Measurements from ENCODE around the gene CFAP100.
A peak's percentile ranks its signal among the peaks of the same experiment; 100 is the strongest.

The CFAP100 gene

DNA sequence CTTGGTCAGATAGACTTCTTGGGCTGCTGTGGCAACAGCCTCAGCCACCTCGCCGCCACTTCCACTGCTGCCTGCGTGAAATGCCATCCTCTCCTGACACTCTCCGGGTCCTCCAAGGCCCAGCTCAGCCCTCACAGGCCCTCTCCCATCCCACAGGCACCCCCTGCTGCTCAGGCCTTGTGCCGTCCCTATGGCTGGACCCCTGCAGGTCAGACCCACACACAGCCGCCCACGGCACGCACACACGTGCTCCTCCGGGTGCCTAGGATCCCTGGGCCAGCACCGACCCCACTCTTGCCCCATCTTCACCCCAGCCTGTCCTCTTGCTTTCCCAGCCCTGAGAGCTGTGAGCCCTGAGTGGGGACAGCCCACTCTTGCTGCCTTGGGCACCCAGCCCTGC lies 19.7 kb downstream of the CFAP100 start:
- intact Hi-C loops (cut with DNase I) = no loop called here
- peak in 5 of 42 donors; percentile 9 to 20 (median 10) for DNase-seq

DNA sequence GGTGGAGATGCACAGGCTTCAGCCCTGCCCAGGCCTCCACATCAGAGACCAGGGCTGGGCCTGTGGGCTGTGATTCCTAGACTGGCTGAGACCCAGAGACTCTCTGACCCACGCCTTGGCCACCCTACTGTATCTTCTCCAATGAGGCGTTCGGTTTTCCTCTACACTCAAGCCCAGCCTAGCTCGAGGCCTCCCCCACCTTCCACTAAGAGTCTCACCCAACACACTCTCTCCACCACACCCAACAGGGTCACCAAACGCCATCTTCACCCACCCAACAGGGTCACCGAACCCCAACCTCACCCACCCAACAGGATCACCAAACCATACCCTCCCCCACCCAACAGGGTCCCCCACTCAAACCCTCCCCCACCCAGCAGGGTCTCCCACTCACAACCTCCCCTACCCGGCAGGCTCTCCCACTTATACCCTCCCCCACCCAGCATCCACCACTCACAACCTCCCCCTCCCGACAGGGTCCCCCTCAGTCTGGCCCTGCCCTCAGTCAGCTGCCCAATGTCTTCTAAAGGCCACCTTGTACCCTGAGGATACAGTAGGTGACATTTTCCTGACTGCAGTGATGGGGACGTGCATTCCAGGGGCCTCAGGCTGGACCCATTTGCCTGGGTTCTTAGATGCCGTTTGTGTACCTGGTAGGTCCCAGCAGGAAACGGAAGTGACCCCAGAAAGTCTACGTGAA lies 20.4 kb downstream of the CFAP100 start:
- intact Hi-C loops (cut with DNase I) = no loop called here

DNA sequence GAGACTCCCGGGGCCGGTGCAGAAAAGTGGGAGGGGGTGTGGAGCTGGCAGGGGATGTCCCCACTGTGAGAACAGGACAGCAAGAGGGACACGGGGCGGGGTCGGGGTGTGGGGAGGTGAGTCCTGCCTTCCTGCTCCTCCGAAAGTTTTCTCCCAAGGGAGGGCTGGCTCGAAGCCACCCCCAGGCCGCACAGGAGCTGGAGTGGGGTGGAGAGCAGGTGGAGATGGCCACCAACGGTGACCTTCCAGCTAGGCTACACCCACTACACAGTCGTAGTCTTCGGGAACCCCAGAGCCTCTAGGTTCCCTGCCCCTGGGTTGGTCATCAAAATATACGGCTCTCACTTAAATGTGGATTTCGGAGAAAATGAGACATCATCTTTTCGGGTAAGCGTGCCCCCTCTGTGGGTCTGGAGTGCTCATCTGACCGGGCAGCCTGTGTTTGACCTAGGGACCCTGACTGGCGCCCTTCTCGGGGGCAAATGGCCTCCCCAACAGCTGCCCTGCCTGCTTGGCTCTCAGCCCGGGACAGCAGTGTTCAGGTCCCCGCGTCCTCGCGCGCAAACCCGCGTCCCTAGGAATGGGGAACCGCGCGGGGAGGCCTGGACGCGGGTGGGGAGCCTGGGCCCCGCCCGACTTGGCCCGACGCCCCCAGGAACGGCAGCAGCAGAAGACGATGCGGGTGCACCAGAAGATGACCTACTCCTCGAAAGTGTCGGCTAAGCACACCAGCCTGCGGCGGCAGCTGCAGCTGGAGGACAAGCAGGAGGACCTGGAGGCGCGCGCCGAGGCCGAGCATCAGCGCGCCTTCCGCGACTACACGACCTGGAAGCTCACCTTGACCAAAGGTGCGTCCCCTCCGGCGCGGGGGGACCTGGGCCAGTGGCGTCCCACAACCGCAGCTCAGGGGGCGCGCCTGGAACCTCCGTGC lies 21.2 kb downstream of the CFAP100 start:
- DNase-seq = peak in 6 of 42 donors; percentile 8 to 25 (median 12)
- intact Hi-C loops (cut with DNase I) = no loop called here

More for the DNA sequence above, 20.4 kb downstream of the CFAP100 start:
- DNase-seq = peak in 2 of 42 donors; percentile 7 to 13

DNA sequence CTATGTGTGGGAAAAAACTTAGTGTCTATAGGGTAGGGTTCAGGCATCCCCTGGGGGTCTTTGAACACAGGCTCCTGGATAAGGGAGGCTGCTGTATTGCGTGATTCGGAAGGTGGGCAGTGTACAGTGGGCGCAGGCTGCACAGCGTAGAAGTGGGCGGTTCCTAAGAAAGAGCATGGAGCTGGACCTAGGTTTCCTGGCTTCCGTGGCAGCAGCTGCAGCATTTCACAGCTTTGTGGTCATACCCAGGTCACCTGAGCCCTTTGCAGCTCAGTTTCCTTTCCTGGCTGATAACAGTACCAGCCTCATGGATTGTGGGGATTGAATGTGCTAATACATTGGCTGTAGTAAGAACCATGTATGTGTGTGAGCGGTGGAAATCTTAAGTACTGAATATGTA lies 22.2 kb downstream of the CFAP100 start:
- DNase-seq = peak in 2 of 42 donors; percentile 6 to 22
- intact Hi-C loops (cut with DNase I) = no loop called here

DNA sequence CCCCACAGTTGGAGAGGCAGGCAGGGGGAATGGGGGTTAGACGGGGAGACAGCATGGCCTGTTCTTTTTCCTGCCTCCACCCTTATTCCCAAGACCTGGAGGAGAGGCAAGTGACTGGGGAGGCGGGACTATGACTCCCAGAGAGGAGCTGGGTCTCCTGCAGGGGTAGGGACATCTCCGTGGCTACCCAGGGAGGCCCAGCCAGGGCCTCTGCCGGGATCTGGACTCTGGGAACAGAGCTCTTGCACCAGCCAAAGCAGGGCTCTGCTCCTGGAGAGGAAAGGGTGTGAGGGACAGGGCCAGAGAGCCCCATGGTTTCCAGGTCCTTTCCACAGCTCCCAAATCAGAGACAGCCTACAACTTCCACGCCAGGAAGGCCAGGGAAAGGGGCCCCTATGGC lies 22.8 kb downstream of the CFAP100 start:
- DNase-seq = peak in 4 of 42 donors; percentile 7 to 25 (median 11)
- intact Hi-C loops (cut with DNase I) = no loop called here

DNA sequence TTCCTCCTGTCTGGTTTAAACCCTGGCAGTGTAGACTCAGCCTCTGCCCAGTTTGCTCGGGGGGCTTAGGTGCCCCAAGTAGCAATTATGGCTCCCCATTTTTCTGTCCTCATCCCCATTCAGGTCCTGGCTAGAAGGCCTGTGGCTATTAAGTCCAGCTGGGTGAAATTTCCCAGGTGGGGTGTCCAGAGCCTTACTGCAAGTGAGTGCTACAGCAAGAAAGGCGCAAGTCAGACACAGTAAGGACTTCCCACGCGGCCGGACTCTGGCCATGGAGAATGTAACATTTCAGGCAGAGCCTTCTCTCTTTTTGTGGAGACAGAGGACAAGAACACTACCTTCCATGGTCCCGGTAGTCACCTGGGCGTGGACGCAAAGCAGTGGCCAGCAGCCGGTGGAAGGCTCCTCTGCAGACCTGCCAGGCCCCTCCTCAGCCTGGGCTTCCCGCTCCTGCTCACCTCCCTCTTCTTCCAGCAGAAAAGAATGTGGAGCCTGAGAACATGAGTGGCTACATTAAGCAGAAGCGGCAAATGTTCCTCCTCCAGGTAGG lies 23.3 kb downstream of the CFAP100 start:
- intact Hi-C loops (cut with DNase I) = no loop called here
- DNase-seq = peak in 5 of 42 donors; percentile 7 to 29 (median 16)

DNA sequence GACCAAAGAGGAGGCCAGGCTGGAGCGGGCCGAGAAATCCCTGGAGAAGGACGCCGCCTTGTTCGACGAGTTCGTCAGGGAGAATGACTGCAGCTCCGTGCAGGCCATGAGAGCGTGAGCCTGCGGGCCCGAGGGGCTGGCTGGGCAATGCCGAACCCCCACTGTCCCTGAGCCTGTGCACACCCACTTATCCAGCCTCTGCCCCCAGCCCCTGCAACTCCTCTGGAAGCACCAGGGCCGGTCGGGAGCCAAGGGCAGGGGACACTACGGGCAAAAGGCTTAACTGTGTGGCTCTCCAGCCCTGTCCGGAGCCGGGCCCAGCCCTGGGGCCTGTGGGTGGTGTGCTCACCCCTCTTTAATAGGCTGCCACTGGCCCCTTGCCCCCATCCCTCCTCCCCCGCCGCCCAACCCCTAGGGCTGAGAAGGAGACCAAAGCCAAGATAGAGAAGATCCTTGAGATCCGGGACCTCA lies 24.0 kb downstream of the CFAP100 start:
- peak in 6 of 42 donors; percentile 5 to 21 (median 12) for DNase-seq
- intact Hi-C loops (cut with DNase I) = no loop called here

DNA sequence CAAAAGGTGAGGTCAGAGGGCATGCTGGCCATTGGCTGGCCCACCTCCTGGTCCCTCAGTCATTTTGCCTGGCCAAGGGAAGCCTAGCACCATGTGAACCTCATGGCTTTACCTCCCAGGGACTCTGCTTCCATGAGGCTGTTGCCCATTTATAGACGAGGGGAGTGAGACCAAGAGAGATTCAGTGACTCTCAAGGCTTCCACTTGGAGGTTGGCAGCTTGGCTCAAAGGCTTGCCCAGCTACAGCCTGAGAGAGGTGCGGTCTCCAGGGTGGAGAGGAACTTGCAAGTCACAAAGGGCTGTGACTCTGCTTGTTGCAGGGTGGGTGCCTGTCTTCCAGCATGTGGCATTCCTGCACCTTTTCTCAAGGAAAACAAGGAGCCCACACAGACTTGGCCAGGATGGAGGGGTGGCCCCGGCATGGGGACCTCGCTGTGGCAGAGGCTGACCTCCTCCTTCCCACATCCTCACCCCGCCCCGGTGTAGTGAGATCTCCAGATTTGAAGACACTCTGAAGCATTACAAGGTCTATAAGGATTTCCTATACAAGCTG lies 24.5 kb downstream of the CFAP100 start:
- DNase-seq = peak in 8 of 42 donors; percentile 2 to 21 (median 10)
- intact Hi-C loops (cut with DNase I) = no loop called here

DNA sequence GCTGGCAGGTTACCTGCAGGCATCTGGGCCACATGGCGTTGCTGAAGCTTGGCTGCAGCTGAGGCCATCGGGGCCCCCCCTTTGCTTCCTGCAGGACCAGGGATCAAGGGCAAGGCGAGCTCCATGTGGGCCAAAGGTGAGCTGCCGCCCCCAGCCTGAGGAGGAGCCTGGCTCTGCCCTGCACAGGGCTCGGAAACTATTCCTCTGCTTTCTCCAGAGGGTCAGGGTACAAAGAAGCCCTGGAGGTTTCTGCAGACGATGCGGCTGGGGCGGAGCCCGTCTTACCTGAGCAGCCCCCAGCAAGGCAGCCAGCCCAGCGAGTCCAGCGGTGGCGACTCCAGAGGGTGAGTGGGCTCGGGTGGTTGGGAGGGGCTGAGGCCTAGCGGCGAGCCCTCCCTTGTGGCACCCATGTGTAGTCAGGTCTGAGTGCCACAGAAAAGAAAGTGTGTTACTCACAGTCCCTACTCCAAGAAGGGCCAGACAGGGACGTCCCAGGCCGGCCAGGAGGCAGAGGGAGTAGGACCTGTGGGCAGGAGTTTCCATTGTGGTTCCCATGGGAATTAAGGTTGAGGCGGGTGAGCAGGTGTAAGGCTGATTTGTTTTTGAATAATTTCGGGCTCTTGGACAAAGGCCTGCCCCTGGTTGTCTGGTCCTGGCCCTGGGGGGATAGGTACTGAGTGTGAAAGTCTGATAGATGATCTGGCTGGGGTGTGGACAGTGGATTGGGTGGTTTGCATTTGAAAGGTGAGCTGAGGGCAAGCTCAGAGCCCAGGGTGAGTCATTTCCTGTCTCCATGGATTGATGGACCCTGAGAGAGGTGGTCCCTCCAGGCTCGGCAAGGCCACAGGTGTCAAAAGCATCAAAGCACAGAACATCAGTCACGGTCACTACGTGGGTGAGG lies 25.4 kb downstream of the CFAP100 start:
- intact Hi-C loops (cut with DNase I) = no loop called here
- DNase-seq = peak in 8 of 42 donors; percentile 7 to 31 (median 24)

DNA sequence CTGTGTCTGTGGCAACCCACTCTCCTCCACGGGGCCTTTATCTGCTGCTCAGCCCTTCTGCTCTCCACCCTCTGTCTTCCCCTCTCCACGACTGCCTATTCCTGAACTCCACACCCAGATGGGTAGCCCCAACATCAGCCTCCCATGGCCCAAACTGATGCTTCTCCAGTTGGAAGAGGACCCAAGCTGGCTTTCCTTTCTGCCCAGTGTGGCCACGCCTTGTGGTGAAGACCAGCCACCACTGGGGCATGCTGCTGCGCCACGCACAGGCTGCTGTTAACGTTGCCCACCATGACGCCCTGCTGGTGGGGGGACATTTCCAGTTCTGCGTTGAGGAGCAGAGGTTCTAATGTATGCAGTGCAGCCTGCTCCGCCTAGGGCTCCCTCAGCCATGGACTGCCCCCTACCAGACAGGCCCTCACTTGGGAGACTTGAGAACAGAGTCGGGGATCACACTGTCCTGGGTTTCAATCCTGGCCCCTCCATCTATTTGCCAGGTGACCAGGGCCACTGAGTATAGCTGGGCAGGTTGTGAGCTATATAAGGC lies 26.9 kb downstream of the CFAP100 start:
- intact Hi-C loops (cut with DNase I) = no loop called here
- DNase-seq = peak in 7 of 42 donors; percentile 3 to 29 (median 13)

DNA sequence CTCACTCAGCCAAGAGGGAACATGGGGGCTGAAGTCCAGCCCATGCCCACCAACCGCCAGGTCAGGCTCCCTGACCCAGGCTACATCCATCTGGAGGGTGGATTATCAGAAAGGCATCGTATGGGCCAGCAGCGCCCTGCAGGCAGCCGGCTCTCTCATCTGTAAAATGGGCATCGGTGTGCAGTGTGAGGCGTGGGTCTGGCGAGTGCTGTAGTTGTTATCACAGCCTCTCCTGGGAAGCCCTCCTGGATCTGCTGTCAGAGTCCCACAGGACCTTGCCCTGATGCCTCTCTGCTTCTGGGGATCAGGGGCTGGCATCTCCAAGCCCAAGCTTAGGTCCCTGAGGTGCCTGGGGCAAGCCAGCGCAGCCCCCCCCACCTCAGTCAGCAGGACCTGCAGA lies 27.4 kb downstream of the CFAP100 start:
- intact Hi-C loops (cut with DNase I) = no loop called here
- DNase-seq = peak in 5 of 42 donors; percentile 3 to 11 (median 5)

DNA sequence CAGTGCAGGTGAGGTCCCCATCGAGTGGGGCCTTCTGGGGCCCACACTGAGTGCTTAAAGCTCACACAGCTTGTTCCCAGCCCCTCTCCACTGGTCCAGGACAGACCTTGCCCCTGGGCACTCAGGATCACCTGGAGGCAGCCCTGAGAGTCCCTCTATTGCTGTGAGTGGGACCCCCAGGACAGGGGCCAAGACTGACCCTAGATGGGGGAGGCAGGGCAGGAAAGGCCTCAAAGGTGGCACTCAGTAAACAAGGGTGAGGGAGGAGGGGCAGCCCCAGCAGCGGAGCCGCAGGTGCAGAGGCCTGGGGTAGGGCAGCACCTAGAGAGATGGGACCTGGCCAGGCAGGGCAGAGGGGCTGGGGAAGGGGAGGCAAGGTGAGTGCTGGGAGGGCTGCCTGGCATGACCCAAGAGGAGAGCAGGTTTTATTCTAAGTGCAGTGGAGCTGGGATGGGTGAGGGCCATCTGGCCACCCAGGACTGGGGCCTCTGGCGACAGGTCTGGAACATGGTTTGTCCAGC lies 27.9 kb downstream of the CFAP100 start:
- DNase-seq = peak in 7 of 42 donors; percentile 1 to 24 (median 9)
- intact Hi-C loops (cut with DNase I) = no loop called here

DNA sequence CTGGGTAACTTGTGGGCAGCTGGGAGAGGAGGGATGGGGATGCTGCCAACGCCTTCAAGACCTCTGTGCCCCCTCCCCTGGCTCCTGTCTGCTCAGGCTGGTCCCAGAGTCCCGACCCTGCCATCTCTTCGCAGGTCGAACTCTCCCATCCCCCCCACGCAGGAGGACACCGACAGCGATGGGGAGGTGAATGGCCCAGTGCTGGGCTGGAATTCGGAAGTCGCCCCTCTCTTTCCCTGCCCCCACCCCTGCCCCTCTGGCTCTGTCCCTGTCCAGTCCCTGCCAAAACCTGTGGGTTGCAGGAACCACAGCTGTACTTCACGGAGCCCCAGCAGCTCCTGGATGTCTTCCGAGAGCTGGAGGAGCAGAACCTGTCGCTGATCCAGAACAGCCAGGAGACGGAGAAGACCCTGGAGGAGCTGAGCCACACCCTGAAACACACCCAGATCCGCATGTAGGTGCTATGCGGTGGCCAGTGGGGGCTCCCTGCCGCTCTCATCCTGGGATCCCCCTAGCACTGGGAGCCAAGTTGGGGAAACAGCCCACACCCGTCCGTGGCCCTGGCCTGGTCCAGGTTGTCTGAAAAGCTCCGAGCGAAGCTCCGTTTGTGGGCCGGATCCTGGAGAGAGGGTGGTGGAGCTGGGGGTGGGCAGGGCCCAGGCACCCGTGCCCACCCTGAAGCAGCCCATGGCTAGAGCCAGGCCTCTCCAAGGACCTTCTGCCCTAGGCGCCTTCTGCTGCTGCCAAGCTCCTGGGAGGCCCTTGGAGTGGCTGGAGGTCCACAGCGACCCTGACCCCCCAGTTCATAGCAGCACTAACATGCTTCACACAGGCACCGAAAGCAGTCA lies 28.7 kb downstream of the CFAP100 start:
- DNase-seq = peak in 8 of 42 donors; percentile 4 to 32 (median 12)
- intact Hi-C loops (cut with DNase I) = no loop called here

DNA sequence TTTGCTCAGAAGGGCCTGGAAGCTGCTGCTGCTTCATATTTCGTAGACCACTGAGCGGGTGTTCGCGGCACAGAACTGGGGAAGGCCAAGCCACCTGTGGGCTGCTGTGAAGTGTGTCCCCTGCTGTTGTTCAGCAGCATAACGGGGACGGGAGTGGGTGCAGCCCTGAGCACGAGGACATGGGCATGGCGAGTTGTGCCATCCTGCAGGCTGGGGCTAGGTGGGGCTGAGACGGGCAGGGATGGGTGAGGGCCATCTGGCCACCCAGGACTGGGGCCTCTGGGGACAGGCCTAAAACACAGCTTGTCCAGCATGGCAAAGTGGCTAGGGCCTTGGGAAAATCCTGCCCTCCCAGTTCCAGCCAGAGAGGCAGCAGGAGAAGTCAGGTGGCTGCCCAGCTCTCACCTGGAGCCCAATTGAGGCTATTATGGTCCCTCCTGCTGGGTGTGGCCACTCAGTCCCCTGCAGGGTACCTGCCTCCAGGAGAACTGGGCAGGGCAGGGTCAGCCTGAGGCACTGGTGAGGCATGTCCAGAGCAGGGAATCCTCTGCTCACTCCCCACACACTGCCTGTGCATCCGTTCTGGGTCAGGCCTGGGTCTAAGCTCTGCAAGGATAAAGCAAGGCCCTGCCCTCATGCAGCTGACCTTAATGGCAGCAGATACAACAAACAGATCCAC lies 29.5 kb downstream of the CFAP100 start:
- intact Hi-C loops (cut with DNase I) = no loop called here
- peak in 7 of 42 donors; percentile 4 to 28 (median 15) for DNase-seq

DNA sequence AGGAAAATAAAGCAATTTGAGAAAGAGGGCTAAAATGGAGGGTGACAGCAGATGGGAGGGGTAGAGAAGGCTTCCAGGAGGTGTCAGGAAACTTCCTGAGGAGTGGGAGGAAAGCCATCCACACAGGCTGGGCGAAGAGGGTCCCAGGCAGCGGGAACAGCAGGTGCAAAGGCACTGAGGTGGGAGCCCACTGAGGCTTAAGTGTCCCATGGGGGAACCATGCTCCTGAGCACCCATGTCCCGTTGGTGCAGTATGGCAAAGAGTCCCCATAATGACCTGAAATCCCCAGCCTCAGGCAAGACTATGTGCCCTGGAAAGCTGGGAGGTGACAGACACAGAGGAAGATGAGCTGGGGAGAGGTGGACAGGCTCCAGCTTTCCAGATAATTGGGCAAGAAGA lies 30.0 kb downstream of the CFAP100 start:
- intact Hi-C loops (cut with DNase I) = no loop called here

DNA sequence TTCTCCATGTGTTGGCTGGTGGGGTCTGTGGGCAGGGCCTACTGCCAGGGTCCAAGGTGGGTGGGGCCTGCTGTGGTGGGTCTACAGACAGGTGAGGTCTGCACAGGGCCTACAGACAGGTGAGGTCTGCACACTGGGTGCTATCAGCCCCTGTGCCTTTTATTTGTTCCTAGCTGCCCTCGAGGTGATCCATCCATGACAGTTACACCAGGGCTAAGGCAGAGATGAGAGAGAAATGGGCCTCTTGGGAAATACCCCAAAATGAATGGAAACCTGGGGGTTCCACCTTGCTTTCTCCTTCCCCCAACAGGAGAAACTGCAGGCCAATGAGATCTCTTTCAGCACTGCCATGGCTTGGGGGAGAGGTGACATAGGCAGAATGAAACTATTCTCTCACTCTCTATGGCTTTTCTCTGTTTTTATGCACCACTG lies 36.4 kb downstream of the CFAP100 start:
- intact Hi-C loops (cut with DNase I) = no loop called here
- DNase-seq = peak in 4 of 42 donors; percentile 2 to 27 (median 14)

More for the DNA sequence above, 30.0 kb downstream of the CFAP100 start:
- peak in 4 of 42 donors; percentile 1 to 8 (median 2) for DNase-seq

All from head of caudate nucleus (tissue), 42 donors.